Right renal pelvis (tissue), 4 donors: Measurements from ENCODE around the gene GALNT12. TPM values are rescaled to one million over a fixed set of nuclear protein-coding genes. Genes with fewer than 3 reads are reported as not detected.

Experiments
- DNase-seq, 4 donors: peaks; one replicate each; pipeline ENCODE4 v3.0.0-alpha.2; 2013; ENCODE audit warnings: low read depth in 4 of 4, low spot score in 3 of 4, missing footprints in 1 of 4
- polyA plus RNA-seq, 4 donors: library from polyadenylated mRNA; unstranded; fragments of 120-200 nt; gene quantifications; one replicate each; pipeline ENCODE4 v1.2.1, GENCODE V29; 2013; ENCODE audit not compliant: insufficient read length in 4 of 4

Gene GALNT12
- polyA plus RNA-seq, 4 donors, result 7.9 to 14.8 (median 9.7) TPM

- no peak for DNase-seq
Observed at GRCh38 chr9:98874721-98875255, 67.3 kb downstream of the GALNT12 start.

GRCh38 chr9:98875536-98875935 lies 68.1 kb downstream of the GALNT12 start:
- no peak for DNase-seq

GRCh38 chr9:98877311-98877710 lies 69.8 kb downstream of the GALNT12 start:
- DNase-seq, result no peak

GRCh38 chr9:98879094-98879962 lies 71.9 kb downstream of the GALNT12 start:
- no peak for DNase-seq

GRCh38 chr9:98879963-98880310 lies 72.5 kb downstream of the GALNT12 start:
- DNase-seq, result no peak

GRCh38 chr9:98880311-98881015 lies 73.0 kb downstream of the GALNT12 start:
- no peak for DNase-seq

- no peak for DNase-seq
Observed at GRCh38 chr9:98881356-98881755, 73.9 kb downstream of the GALNT12 start.

- DNase-seq, result no peak
Observed at GRCh38 chr9:98881836-98882568, 74.5 kb downstream of the GALNT12 start.

- no peak for DNase-seq
Observed at GRCh38 chr9:98882569-98882923, 75.1 kb downstream of the GALNT12 start.

GRCh38 chr9:98883276-98883675 lies 75.8 kb downstream of the GALNT12 start:
- no peak for DNase-seq

GRCh38 chr9:98884849-98885248 lies 77.4 kb downstream of the GALNT12 start:
- no peak for DNase-seq

- no peak for DNase-seq
Observed at GRCh38 chr9:98885575-98886295, 78.3 kb downstream of the GALNT12 start.

- no peak for DNase-seq
Observed at GRCh38 chr9:98886691-98887229, 79.3 kb downstream of the GALNT12 start.

- DNase-seq, result no peak
Observed at GRCh38 chr9:98887918-98888510, 80.5 kb downstream of the GALNT12 start.

GRCh38 chr9:98888801-98889421 lies 81.4 kb downstream of the GALNT12 start:
- no peak for DNase-seq

- no peak for DNase-seq
Observed at GRCh38 chr9:98890256-98890655, 82.8 kb downstream of the GALNT12 start.

- DNase-seq, result no peak
Observed at GRCh38 chr9:98892288-98892687, 84.8 kb downstream of the GALNT12 start.

- DNase-seq, result no peak
Observed at GRCh38 chr9:98892690-98893089, 85.2 kb downstream of the GALNT12 start.

- no peak for DNase-seq
Observed at GRCh38 chr9:98894171-98894570, 86.7 kb downstream of the GALNT12 start.
